GM19099 (cell line): ENCODE data around the gene CNOT6L.

ENCODE experiments used
- POLR2A ChIP-seq: IDR thresholded peaks from 3 replicates; pipeline ENCODE4 v1.6.1; 2011; ENCODE audit warnings: low read depth; ENCODE audit not compliant: insufficient read length; ENCODE audit errors: extremely low read depth

Gene CNOT6L

DNA sequence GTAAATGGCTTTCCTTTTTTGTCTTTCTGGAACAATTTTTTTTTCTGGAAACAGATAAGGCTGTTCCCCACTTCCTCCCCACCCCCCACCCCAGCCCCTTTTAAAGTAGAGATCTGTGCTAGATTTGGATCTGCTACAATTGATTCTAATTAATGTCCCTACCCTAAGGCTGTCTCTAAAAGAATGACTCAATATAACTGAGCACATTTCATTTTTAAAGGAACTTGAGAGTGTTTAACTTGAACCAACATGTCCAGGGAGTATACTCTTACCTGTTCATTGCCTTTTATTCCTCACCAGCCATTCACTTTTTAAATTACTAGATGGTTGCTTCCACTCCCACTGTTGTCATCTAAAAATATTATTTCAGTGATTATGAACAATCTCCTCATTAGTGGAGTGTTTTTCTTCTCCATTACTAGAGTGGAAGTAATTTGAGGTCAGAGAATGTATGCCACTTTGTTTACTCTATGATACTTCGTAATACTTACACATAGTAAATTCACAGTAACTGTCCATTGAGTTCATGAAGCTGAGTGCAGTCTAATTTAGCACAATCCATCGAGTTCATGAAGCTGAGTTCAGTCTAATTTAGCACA, 14.1 kb upstream of the CNOT6L start:
- TF ChIP-seq POLR2A, result no peak

DNA sequence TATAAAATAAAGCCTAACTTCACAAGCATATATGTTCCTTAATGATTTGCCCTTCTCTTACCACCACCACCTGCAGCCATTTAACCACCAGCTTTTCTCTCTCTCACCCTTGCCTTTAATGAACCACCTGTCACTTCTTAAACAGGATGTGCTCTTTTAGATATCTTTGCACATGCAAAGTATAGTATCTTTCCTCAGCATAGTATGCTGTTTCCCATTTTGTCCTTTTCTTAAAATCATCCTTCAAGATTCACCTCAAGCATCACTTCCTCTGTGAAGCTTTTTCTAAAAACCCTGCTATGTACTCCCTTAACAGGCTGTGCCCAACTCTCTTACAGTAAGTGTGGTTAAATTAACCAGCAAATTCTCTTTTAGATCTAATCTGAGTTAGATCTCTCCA, 8.2 kb upstream of the CNOT6L start:
- TF ChIP-seq POLR2A, result no peak

DNA sequence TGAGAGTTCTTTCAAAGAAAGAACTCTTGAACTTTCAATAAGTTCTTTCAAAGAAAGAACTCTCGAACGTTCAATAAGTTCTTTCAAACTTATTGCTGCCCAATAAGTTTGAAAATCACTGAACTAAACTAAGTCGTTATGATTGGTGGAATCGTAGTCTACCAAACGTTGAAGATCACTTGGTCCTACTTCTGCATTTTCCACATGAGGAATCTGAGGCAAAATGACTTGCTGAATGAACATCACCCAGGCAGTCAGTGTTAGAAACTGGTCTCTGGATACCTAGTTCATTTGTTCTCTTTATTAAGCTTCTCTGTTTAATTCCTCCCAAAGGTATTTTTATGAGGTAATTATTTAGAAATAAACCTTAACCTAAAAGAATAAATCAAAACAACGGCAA, 7.1 kb upstream of the CNOT6L start:
- no peak for TF ChIP-seq POLR2A

DNA sequence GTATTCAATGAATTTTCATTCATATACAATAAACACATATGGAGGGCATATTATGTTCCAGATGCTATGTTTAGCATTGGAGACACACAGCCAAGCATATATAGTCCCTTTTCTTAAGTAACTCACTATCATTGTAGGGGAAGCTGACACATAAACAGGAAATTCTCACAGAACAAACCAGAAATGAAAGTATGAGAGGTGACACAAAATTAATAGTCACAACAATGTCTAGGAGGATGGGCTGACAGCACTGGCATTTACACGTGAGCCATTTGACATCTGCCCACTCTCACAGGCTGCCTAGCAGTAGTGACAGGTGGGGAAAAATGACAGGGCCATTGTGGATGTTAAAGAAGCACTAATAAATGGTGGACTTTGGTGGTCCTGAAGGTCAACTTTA, 2.6 kb upstream of the CNOT6L start:
- TF ChIP-seq POLR2A, result no peak

DNA sequence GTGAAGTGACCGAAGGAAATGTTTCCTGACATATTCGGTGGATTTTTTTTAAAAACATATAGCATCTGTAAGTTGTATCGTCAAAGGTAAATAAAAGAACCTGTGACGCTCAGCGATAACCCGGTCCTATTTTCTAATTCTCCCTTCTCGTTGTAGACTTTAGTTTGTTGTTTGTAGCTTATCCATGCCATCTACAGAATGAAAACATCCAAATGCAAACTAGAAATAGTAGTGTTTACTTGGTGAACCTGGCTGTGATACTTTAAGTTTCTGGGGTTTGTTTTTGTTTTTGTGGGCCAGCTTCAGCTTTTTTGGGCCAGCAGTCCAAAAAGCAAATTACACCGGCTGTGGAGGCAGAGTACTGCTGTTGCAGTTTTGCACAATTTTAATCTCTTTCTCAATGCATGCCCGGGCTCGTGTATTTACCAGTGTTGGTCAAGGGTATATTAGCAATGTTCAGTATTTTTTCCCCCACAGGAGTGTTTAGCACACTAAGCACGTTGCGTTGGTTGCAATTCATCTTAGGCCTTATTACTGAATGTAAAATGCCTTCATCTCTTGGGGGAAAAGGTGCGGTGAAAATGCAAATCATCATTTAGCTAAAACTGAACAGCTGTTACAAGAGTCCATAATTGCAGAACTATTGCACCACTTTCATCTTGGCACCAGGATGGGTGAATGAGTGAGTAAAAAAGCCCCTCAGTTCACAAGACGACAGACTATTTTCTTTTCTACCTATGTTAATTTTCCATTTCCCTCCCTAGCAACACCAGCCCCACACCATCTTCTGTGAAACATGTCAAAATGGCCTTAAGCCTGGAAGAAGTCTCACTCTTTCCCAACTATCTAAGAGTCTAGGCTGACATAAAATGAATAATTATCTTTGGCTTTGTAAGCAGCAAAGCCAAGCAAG, 1.7 kb upstream of the CNOT6L start:
- TF ChIP-seq POLR2A, result no peak

DNA sequence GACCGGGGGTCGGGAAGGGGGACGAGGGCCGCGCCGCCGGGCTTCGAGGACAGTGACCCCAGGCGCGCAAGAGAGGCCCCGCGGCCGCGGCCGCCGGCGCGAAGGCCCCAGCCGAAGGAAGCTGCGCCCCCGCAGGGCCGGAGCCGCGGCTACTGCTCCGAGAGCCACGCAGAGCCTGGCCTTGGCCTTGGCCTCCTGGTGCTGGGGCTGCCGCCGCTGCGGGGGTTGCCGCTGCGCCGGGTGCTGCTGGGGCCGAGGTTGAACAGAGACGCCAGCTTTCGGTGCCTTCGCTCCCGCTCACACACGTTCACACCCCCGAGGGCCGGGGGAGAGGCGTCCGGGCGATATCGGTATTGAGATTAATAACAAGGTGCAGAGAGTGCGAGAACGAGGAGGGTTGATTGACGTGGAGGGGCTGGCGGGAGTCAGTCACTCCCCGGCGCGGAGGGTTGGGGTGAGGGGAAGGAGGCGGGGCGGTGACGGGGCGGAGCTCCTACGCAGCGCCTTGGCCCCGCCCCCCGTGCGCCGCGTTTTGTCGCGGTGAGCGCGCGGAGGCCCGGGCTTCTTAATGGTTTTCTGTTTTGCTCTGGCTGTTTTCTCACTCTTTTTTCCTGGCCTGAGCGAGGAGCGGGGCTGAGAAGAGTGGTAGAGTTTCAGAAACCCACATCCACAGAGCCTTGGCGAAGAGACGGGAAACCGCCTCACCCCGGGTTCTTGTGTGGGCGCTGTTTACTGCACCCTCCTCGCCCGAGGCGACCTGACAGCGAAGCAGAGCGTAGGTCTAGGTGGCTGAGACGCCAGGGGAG, 878 bp upstream of the CNOT6L start:
- peak; percentile 64 for TF ChIP-seq POLR2A

DNA sequence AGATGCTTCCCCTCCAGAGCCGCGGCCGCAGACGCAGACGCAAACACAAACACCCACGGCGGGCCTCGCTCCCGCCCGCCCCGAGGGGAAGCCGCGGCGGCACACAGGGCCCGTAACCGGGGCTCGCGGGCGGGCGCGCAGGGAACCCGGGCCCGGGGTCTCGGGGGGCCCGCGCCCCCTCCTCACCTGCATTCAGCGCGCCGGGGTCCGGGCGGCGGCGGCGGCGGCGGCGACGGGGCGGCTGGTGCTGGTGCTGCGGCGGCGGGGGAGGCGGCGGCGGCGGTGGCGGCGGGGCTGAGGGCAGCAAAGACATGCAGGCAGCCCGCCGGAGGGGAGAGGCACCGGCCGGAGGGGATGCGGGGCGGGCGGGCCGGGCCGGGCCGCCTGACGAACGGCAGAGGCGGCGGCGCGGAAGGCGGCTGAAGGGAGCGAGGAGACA, 255 bp upstream of the CNOT6L start:
- TF ChIP-seq POLR2A, result no peak

DNA sequence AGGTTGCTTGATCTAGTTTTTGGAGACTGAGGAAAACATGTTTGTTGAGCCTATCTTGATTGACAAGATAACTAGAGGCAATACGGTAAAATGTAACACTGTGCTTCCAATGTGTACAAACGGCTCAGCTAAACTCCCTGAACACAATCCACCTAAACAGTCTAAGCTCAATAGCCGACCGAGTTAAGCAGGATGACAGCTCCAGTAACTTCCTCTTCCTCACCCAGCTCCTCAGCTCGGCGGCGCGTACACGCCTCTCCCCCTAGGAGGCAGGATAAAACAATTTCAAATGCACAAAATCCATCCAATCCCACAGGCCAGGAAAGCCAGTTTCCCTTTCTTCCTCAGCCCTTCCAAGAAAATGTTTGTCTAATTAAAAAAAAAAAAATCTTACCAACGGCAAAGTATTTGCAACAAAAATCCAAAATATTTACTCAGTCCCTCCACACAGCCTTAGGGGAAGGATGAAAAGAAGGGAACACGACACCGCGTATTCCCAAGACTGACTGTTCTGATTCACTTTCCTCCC, 1.0 kb downstream of the CNOT6L start:
- TF ChIP-seq POLR2A, result no peak

DNA sequence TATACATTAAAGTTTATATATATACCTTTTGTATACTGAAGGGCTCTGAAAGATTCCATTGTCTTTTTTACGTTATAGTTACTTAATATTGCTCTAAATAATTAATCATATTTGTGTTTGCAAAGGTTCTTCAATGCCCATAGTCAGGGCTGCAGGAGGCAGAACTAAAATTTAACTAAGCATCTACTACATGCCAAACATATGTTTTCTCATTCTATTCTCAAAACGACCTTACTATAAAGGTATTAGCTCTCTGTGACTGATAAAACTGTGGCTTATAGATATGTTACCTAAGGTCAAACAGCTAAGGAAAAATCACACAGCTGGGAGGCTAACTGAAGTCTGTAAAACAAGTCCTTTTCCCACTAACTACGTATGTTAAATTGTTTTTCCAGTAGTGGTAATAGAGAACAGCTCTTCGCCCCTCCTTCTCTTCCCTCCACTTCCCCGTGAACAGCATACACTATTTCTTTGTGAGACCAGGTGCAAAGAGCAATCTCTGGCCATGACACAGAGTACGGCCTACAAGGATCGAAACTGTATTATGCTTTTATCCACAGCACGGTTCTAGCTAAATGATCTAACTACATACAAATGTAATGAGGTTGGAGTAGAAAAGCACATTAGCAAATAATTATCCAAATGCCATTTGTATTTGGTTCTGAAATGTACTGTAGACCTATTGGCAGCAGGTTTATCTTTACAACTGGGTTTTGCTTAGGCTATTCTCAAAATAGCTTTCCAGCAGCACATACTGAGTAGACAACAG, 1.7 kb downstream of the CNOT6L start:
- TF ChIP-seq POLR2A, result no peak

DNA sequence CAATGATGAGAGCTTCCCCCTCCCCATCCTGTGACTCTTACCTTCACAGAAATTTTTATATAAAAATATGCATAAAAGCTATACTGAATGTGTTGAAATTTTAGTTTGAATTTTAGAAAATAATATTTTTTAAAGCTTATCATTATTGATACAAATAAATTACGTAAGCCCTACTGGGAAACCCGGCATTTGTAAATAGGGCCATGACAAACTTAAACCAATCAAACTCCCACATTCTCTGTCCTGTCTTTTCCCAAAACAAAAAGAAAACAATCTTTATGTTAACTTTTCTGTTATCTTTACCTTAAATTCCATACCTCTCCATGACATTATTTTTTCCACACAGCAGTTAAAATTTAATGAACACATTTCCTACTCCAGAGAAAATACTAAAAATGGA, 2.6 kb downstream of the CNOT6L start:
- TF ChIP-seq POLR2A, result no peak

DNA sequence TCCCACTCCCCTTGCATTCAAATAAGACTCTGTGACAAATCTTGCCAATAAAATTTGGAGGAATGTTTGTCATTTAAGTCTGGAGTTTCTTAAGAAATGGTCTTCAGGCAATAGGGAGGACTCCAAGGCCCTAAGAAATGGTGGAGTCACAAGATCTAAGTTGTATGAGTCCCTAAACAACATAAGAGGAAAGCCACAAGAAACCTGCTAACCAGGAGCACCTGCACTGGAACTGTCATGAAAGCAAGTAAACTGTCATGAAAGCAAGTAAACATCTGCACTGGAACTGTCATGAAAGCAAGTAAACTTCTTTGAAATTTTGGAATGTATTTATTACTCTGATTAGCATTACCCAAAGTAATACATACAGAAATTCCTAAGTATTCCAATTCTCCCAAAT, 3.5 kb downstream of the CNOT6L start:
- no peak for TF ChIP-seq POLR2A

DNA sequence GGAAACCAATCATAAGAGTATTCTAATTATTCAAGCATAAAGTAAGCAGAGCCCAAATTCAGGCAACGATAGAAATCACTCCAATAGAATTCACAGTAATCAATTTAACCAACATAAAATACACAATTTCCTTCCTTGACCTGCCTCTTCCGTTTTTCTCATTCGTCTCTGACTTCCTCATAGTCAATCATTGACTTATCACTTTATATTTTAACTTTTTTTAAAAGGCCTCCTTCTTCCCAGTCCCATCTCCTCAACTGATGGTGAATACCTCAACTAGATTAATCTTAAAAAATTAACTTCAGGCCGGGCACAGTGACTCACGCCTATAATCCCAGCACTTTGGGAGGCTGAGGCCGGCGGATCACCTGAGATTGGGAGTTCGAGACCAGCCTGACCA, 13.3 kb downstream of the CNOT6L start:
- TF ChIP-seq POLR2A, result no peak

DNA sequence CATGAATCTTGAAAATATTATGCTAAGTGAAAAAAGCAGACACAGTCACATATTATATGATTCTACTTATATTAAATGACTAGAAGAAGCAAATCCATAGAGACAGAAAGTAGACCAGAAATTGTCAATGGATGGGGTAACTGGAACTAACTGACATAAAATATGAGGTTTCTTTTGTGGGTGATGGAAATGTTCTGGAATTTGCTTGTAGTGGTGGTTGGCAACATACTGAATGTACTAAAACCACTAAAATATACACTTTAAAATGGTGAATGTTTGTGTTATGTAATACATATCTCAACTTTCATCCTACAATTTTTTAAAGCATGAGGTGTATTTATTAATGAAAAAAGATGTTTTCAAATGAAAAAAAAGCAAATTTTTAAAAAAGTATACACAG, 14.7 kb downstream of the CNOT6L start:
- no peak for TF ChIP-seq POLR2A

DNA sequence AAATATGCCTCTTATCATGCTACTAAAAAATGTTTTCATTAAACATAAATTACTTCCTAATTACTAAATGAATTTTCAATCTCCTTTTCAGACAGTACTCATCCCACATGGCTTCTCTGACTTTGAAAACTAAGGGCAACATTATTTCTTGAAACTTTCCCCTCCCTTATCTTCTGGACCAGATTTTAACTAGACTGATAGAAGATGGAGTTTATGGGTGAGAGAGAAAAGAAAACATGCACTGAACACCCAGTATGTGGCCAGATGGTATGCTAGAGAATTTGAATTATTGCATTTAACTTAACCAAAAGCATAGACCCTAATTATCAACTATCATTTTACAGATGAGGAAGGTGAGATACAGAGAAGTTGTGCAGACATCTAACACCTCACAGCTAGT, 16.8 kb downstream of the CNOT6L start:
- no peak for TF ChIP-seq POLR2A

DNA sequence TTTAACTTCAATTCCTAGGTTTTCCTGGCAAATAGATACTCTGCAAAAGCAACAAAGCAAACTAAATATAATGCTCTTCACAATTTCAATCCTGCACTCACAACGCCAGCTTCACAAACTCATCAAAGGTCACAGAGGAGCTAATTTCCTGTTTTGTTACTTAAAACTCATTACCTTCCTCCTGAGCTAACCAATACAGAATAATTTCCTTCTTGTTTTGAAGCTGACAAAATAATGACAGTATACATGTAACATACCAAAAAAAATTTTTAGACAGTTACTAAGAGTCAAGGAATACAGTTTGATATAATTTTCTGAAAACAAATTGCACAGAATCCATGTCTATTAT, 17.9 kb downstream of the CNOT6L start:
- TF ChIP-seq POLR2A, result no peak

DNA sequence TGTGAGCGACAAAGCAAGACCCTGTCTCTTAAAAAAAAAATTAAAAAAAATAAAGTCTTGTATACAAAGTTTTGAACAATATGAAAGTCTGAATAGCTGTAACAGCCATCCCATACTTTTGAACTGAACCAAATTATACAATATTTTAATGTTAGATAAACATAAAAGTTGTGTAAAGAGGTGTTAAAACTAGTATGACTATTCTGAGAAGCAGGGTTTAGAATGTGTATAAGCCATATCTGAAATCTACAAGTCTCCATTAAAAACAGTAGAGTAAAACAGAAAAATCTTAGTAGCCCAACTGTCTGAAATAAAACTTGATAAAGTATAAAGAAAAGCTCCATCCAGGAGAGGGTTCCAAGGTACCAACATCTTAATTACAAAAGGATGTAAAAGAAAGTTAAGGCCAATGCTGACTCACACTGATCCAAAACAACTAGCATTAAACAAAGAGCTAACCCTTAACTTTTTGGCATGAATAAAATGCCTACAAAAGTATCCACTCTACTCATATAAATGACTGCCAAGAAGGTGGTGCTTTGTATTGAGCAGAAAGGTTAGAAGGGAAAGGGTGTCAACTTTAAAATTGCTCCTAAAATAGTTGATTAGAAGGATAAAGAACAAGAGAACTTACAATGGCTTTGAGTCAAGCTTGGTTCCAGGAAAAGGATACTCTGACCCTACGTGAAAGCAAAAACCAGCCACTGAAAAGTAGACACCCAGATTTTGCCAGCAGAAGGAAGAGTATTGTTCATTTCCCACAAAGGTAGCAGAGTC, 18.5 kb downstream of the CNOT6L start:
- no peak for TF ChIP-seq POLR2A
